GM21526 (cell line): Measurements from ENCODE around the gene CCDC106.

ENCODE experiments used
- ATAC-seq: cut with Tn5 transposase; IDR thresholded peaks from one replicate; pipeline ENCODE4 v1.9.1; 2021; ENCODE audit warnings: moderate library complexity; ENCODE audit not compliant: unreplicated experiment, low FRiP score

The CCDC106 gene

GRCh38 chr19:55613930-55614710, 33.9 kb upstream of the CCDC106 start:
- ATAC-seq, result no peak

GRCh38 chr19:55614711-55615542, 33.1 kb upstream of the CCDC106 start:
- no peak for ATAC-seq

- no peak for ATAC-seq
Measured at GRCh38 chr19:55615543-55616394, 32.2 kb upstream of the CCDC106 start.

DNA sequence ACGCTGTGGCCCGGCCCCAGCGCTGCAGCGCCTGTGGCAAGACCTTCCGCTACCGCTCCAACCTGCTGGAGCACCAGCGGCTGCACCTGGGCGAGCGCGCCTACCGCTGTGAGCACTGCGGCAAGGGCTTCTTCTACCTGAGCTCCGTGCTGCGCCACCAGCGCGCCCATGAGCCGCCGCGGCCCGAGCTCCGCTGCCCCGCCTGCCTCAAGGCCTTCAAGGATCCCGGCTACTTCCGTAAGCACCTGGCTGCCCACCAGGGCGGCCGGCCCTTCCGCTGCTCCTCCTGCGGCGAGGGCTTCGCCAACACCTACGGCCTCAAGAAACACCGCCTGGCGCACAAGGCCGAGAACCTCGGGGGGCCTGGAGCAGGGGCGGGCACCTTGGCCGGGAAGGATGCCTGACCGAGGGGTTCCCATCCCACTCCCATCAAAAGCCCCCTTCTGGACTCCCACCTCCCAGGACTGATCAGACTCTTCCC, 31.6 kb upstream of the CCDC106 start:
- no peak for ATAC-seq

- ATAC-seq, result no peak
Measured at GRCh38 chr19:55617426-55617825, 30.6 kb upstream of the CCDC106 start.

GRCh38 chr19:55618426-55618825, 29.6 kb upstream of the CCDC106 start:
- no peak for ATAC-seq

GRCh38 chr19:55619286-55619685, 28.7 kb upstream of the CCDC106 start:
- no peak for ATAC-seq

DNA sequence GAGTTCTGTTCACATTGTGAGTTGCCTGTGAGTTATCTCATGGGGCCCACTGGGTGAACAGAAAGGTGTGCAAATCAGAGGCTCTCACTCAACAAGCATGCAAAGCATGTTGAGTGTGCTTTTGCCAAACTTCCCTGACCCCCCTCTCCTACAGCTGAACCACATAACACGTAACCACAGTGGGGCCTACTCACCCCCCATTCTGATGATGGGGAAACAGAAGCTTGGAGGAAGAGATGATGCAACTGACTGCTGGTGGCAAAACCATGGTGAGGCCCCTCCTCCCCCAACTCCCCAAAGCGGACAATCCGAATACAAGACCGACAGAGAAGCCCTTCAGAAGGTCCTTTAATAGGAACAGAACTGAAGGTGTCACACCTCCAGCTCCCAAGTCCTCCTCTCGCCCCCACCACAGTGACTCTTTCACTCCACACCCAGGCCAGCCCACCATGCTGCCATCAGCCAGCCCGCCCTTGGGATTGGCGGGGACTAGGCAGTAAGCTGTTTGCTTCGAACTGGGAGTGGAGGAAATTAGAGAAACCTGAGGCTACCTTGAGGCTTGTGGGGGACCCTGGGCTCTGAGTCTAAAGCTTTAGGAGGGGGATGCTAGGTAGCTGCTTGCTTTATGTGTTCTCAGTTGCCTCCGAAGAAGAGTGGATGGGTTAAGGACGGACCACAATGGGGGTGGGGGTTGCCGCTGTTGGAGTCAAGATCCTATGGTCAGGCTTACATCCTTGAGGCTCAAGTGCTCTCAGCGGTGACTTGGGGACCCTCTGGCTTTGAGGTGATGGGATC, 27.4 kb upstream of the CCDC106 start:
- no peak for ATAC-seq

DNA sequence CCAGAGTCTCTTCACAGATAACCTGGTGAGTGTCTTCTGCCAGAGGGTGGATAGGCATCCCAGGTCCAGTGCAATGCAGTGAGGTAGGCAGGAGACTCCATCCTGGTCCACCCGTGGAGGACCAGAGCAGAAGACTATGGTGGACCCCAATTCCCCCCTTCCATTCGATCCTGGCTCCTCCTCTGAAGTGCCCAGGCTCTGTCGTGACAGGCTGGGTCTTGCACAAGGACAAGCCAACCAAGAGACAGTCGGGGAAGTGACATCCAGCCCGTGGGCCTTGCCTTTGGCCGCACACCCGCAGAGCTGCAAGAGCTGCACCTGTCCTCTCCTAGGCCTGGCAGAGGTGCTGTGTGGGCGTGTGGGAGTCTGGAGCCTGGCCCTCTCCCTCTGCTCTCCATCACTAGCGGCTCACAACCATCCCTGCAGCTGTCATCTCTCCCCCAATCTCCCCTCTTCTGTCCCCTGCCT, 26.8 kb upstream of the CCDC106 start:
- no peak for ATAC-seq

GRCh38 chr19:55621673-55622231, 26.3 kb upstream of the CCDC106 start:
- ATAC-seq, result no peak

DNA sequence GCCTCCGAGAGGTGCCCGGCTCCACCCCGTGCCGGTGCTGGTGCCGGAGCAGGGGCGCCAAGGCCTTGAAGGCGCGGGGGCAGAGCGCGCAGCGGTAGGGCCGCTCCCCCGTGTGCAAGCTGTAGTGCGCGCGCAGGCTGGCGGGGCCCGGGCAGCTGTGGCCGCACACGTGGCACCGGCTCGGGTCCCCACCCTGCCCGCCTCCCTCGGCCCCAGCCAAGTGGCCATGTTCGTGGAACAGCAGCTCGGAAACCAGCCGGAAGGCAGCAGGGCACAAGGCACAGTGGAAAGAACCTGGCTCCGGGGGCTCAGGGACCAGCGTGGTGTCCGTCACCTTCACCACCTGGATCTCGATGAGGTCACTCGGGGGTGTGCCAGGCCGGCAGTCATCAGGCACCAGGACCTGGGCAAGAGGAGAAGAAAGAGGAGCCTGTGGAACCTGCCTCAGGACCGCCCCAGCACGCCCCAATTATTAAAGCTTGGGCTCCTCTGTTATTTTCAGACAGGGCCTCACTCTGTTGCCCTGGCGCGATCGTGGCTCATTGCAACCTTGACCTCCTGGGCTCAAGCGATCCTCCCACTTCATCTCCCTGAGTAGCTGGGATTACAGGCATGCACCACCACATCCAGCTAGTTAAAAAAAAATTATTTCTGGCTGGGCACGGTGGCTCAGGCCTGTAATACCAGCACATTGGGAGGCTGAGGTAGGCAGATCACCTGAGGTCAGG, 25.6 kb upstream of the CCDC106 start:
- no peak for ATAC-seq

GRCh38 chr19:55623130-55623529, 24.9 kb upstream of the CCDC106 start:
- ATAC-seq, result no peak

DNA sequence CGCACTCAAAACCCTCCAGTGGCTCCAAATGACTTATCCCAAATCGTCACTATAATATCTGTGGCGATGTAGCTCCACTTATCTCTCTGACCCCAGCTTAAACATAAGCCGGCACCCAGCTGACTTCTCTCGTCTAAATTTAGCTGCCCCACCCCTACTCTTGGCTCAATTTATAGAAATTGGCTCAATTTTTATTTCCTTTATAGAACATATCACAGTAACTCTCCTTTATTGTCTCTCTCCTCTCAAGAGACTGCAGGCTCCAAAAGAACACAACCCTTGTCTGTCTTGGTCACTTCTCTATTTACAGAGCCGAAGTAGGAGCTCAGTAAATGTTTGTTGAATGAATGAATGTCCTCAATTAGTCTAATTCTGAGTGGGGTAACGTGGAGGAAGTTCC, 24.5 kb upstream of the CCDC106 start:
- no peak for ATAC-seq

DNA sequence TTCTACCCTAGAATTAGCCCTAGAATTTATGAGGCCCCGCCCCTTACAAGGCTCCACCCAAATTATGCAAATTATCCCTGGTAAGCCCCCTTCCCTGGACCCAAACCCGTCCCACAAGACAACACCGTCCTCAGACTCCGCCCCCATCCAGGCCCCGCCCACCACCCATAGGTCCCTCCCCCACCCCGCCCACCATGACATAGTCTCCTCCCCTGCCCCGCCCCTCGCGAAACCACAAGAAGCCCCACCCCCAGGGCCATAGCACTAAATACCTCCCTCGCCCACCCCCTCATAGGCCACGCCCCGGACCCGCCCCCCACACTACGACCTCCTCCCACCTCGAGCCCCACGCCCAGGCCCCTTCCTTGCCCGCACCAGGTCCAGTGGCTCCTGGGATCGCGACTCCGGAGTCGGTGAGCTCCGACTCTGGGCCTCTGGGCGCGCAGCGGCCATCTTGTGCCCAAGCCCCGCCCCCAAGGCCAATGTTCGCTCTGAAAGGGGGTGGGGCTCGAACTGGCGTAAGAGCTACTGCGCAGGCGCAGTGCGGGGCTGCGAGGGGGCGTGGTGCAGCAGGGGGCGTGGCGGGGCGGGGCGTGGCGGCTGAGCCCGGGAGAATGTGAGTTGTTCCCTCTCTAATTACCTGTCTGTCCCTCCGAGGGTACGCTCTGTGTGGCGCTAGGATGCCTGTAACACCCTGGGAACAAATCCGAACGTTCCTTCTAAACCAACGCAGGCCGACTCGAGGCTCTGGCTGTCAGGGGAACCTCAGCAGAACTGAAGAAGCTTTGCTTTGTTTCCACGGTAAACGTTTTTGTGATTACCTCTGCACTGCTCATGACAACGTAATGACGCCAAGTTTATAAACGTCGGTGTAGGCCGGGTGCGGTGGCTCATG, 23.7 kb upstream of the CCDC106 start, which contains the start of gene ZNF784:
Gene ZNF784 (minus strand): TSS at position 458 of the 895 bp plus-strand sequence. CDS start 5 bp downstream, at position 453.
- ATAC-seq, result peak; percentile 53

- no peak for ATAC-seq
Measured at GRCh38 chr19:55625004-55625326, 23.0 kb upstream of the CCDC106 start.

- no peak for ATAC-seq
Measured at GRCh38 chr19:55626350-55626749, 21.7 kb upstream of the CCDC106 start.

- ATAC-seq, result no peak
Measured at GRCh38 chr19:55632463-55632834, 15.6 kb upstream of the CCDC106 start.

GRCh38 chr19:55633861-55634260, 14.2 kb upstream of the CCDC106 start:
- ATAC-seq, result no peak
